ENCODE results near the gene FRAT1.
"Not testable (repeated sequence)": the region's sequence is repeated elsewhere in the genome, so short reads cannot be mapped to it uniquely, and the experiment has no call there.

Gene FRAT1

GRCh38 chr10:97318772-97319651, at the start of gene FRAT1:
TSS of gene FRAT1 (plus strand) at chr10:97319271. CDS start at chr10:97319454, 183 bp downstream.
- peak; percentile 59 for DNase-seq

- DNase-seq = no peak
These were observed 48.4 kb upstream of the FRAT1 start for GRCh38 chr10:97270523-97271154.

- no peak for DNase-seq
These were observed 45.4 kb upstream of the FRAT1 start for GRCh38 chr10:97273700-97274099.

GRCh38 chr10:97274828-97275227, 44.2 kb upstream of the FRAT1 start:
- no peak for DNase-seq

- no peak for DNase-seq
These were observed 41.5 kb upstream of the FRAT1 start for GRCh38 chr10:97277551-97277950.

- DNase-seq = no peak
These were observed 40.5 kb upstream of the FRAT1 start for GRCh38 chr10:97278491-97278989.

GRCh38 chr10:97279121-97279815, 39.8 kb upstream of the FRAT1 start:
- DNase-seq = no peak

- no peak for DNase-seq
These were observed 38.3 kb upstream of the FRAT1 start for GRCh38 chr10:97280783-97281182.

- not testable (repeated sequence) for DNase-seq
These were observed 29.0 kb upstream of the FRAT1 start for GRCh38 chr10:97290076-97290475.

GRCh38 chr10:97290576-97291356, 28.3 kb upstream of the FRAT1 start:
- not testable (repeated sequence) for DNase-seq

- DNase-seq = no peak
These were observed 27.5 kb upstream of the FRAT1 start for GRCh38 chr10:97291357-97292096.

- DNase-seq = peak; percentile 96
These were observed 26.8 kb upstream of the FRAT1 start, which contains the start of gene ARHGAP19 for GRCh38 chr10:97292097-97292861. TSS of gene ARHGAP19 (minus strand) at chr10:97292637. CDS start at chr10:97292627, 10 bp downstream.

GRCh38 chr10:97292862-97293198, 26.2 kb upstream of the FRAT1 start:
- DNase-seq = no peak

GRCh38 chr10:97297556-97298222, 21.4 kb upstream of the FRAT1 start:
- DNase-seq = no peak

- no peak for DNase-seq
These were observed 20.9 kb upstream of the FRAT1 start for GRCh38 chr10:97298223-97298571.

GRCh38 chr10:97300980-97301379, 18.1 kb upstream of the FRAT1 start:
- no peak for DNase-seq

GRCh38 chr10:97302088-97302791, 16.8 kb upstream of the FRAT1 start:
- DNase-seq = no peak

- no peak for DNase-seq
These were observed 11.6 kb upstream of the FRAT1 start for GRCh38 chr10:97307441-97307840.

GRCh38 chr10:97307866-97308780, 10.9 kb upstream of the FRAT1 start:
- DNase-seq = no peak

Data from DMS 273 treated with DMSO at 0.1 percent for 48 hours (cell line).